Measurements from ENCODE around the gene BBS1.

Gene BBS1

DNA sequence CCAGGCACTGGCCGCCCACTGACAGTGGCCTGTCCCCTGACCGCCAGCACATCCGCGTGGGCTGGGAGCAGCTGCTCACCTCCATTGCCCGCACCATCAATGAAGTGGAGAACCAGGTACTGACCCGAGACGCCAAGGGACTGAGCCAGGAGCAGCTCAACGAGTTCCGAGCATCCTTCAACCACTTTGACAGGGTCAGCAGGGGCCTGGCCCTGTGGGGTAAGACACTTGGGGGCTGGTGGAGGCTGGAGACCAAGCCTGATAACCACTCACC, 51.5 kb downstream of the BBS1 start:
- no peak for DNase-seq (ENCODE audit: low read depth, low spot score)
- Histone ChIP-seq H3K4me3 (ENCODE audit: insufficient read length, low read depth) (no peak overlapping the region), H3K27me3 (ENCODE audit: insufficient read depth, insufficient read length) (no peaks in the 10 kb centered on the region), H3K9me3 (ENCODE audit: insufficient read depth, low read length) (no peaks in the 10 kb centered on the region), H3K9ac (ENCODE audit: insufficient read length, low read depth) (no peak overlapping the region), H3K4me1 (ENCODE audit: insufficient read depth, insufficient read length) (peaks cover 4% of the 10 kb centered on the region), H3K36me3 (ENCODE audit: insufficient read depth, insufficient read length, low read length) (no peaks in the 10 kb centered on the region)
- TF ChIP-seq YY1 (IDR thresholded peaks at IDR 0.05; ENCODE audit: insufficient read depth, insufficient read length): no peak
- no peak for TF ChIP-seq ZNF274 (IDR thresholded peaks at IDR 0.05; ENCODE audit: low read depth, low read length)
- TF ChIP-seq SUZ12 (IDR thresholded peaks at IDR 0.05; ENCODE audit: extremely low read depth, insufficient read depth, insufficient read length): no peak

DNA sequence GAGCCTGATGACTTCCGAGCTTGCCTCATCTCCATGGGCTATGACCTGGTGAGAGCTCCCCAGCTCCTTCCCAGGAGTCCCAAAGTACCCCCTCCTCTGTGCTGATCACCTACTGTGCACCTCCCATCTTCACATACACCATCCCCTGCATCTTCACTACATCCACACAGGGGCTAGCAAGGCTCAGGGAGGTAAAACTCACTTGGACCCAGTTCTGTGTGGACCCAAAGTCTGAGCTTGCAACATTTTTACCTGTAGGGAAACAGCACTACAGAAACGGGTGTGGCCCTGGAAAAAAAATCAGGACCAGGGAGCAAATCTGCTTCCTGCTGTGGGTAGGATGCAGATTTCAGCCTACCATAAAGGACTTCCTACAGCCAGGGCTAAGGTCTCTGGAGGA, 51.8 kb downstream of the BBS1 start:
- DNase-seq (ENCODE audit: low read depth, low spot score): no peak
- Histone ChIP-seq H3K9ac (ENCODE audit: insufficient read length, low read depth) (no peak overlapping the region), H3K4me3 (ENCODE audit: insufficient read length, low read depth) (no peak overlapping the region), H3K4me1 (ENCODE audit: insufficient read depth, insufficient read length) (peaks cover 4% of the 10 kb centered on the region), H3K9me3 (ENCODE audit: insufficient read depth, low read length) (no peaks in the 10 kb centered on the region), H3K27me3 (ENCODE audit: insufficient read depth, insufficient read length) (no peaks in the 10 kb centered on the region), H3K36me3 (ENCODE audit: insufficient read depth, insufficient read length, low read length) (no peaks in the 10 kb centered on the region)
- TF ChIP-seq SUZ12 (IDR thresholded peaks at IDR 0.05; ENCODE audit: extremely low read depth, insufficient read depth, insufficient read length) (no peak), ZNF274 (IDR thresholded peaks at IDR 0.05; ENCODE audit: low read depth, low read length) (no peak), YY1 (IDR thresholded peaks at IDR 0.05; ENCODE audit: insufficient read depth, insufficient read length) (no peak)

DNA sequence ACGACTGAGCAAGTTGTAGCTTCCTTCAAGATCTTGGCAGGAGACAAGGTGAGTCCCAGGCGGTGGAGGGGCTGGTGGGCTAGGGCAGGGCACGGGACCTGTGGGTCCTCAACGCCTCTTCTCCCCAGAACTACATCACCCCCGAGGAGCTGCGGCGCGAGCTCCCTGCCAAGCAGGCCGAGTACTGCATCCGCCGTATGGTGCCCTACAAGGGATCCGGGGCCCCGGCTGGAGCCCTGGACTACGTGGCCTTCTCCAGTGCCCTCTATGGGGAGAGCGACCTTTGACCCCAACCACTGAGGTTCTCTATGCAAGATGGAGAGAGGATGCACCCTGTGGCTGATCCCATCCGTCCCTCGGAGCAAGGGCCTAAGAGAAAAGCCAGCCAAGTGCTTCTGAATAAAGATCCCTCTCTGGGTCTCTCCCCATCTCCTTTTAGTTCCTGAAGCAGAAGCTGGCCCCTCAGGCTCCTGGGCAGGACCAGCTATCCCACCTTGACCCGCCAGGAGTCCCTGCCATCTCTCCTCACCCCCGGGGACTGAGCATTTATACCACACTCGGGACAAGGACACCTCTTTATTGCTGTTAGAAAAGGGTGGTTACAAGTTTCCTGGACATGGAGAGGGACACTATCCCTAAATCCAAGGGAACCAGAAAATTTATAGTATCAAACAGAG, 52.6 kb downstream of the BBS1 start:
- DNase-seq (ENCODE audit: low read depth, low spot score): no peak
- Histone ChIP-seq H3K9me3 (ENCODE audit: insufficient read depth, low read length) (no peaks in the 10 kb centered on the region), H3K9ac (ENCODE audit: insufficient read length, low read depth) (no peak overlapping the region), H3K4me1 (ENCODE audit: insufficient read depth, insufficient read length) (no peaks in the 10 kb centered on the region), H3K27me3 (ENCODE audit: insufficient read depth, insufficient read length) (no peaks in the 10 kb centered on the region), H3K4me3 (ENCODE audit: insufficient read length, low read depth) (no peak overlapping the region), H3K36me3 (ENCODE audit: insufficient read depth, insufficient read length, low read length) (no peaks in the 10 kb centered on the region)
- TF ChIP-seq SUZ12 (IDR thresholded peaks at IDR 0.05; ENCODE audit: extremely low read depth, insufficient read depth, insufficient read length): no peak
- TF ChIP-seq YY1 (IDR thresholded peaks at IDR 0.05; ENCODE audit: insufficient read depth, insufficient read length): no peak
- TF ChIP-seq ZNF274 (IDR thresholded peaks at IDR 0.05; ENCODE audit: low read depth, low read length): no peak

DNA sequence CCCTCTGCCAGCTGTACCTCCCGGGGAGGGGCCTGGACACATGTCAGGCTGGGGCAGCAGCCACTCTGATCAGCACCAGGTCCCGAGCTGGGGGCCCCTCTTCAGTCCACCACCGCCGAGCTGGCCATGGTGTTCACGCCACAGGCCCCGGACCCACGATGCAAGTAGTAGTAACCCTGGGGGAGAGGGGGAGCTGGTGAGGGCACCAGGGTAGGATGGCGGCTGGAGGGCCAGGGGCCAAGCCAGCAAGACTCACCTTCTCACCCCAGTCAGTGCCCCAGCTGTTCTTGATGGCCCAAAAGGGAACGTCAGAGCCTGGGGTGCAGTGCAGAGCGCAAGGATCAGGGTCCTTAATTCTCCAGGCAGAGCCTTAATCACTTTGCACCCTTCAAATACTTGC, 53.4 kb downstream of the BBS1 start:
- no peak for DNase-seq (ENCODE audit: low read depth, low spot score)
- no peaks in the 10 kb centered on the region for H3K27me3 ChIP-seq (ENCODE audit: insufficient read depth, insufficient read length)
- TF ChIP-seq YY1 (IDR thresholded peaks at IDR 0.05; ENCODE audit: insufficient read depth, insufficient read length) (no peak), SUZ12 (IDR thresholded peaks at IDR 0.05; ENCODE audit: extremely low read depth, insufficient read depth, insufficient read length) (no peak), ZNF274 (IDR thresholded peaks at IDR 0.05; ENCODE audit: low read depth, low read length) (no peak)
- H3K9me3 ChIP-seq (ENCODE audit: insufficient read depth, low read length): no peaks in the 10 kb centered on the region
- no peak overlapping the region for H3K9ac ChIP-seq (ENCODE audit: insufficient read length, low read depth)
- no peaks in the 10 kb centered on the region for H3K4me1 ChIP-seq (ENCODE audit: insufficient read depth, insufficient read length)
- no peaks in the 10 kb centered on the region for H3K36me3 ChIP-seq (ENCODE audit: insufficient read depth, insufficient read length, low read length)
- H3K4me3 ChIP-seq (ENCODE audit: insufficient read length, low read depth): no peak overlapping the region

DNA sequence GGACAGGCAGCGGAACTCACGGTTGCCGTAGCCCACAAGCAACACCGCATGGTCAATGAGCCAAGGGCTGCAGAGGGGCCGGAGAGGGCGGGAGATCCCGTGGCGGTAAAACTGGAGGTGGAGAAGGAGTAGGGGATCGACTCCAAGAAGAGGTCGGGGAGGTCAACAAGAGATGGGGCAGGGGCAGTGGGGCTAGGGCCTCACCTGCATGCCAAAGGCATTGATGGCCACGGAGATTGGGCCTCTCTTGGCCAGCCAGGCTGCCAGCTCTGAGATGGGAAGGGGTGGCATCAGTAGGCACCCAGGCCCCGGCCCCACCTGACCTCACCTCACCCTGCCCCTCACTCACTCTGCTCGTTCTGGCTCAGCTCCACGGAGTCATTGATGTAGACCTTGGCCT, 54.1 kb downstream of the BBS1 start:
- Histone ChIP-seq H3K9ac (ENCODE audit: insufficient read length, low read depth) (no peak overlapping the region), H3K4me1 (ENCODE audit: insufficient read depth, insufficient read length) (no peaks in the 10 kb centered on the region), H3K27me3 (ENCODE audit: insufficient read depth, insufficient read length) (no peaks in the 10 kb centered on the region), H3K9me3 (ENCODE audit: insufficient read depth, low read length) (no peaks in the 10 kb centered on the region), H3K4me3 (ENCODE audit: insufficient read length, low read depth) (no peak overlapping the region), H3K36me3 (ENCODE audit: insufficient read depth, insufficient read length, low read length) (no peaks in the 10 kb centered on the region)
- TF ChIP-seq SUZ12 (IDR thresholded peaks at IDR 0.05; ENCODE audit: extremely low read depth, insufficient read depth, insufficient read length) (no peak), ZNF274 (IDR thresholded peaks at IDR 0.05; ENCODE audit: low read depth, low read length) (no peak), YY1 (IDR thresholded peaks at IDR 0.05; ENCODE audit: insufficient read depth, insufficient read length) (no peak)
- DNase-seq (ENCODE audit: low read depth, low spot score): no peak

DNA sequence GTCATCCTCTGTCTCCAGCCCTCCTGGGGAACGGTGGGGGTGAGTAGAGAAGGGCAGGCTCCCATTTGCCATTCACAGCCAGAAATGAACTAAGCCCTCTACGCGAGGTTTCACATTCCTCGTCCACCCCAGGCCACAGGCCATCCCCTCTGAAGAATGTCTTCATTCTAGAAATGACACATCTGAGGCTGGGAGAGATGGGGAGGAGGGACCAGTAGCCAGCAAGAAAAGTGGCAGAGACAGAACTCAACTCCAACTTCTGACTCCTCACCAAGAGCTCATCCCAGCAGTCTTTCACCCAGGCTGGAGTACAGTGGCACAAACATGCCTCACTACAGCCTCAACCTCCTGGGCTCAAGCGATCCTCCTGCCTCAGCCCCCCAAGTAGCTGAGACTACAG, 54.5 kb downstream of the BBS1 start:
- H3K9ac ChIP-seq (ENCODE audit: insufficient read length, low read depth): no peak overlapping the region
- no peaks in the 10 kb centered on the region for H3K4me1 ChIP-seq (ENCODE audit: insufficient read depth, insufficient read length)
- DNase-seq (ENCODE audit: low read depth, low spot score): no peak
- H3K9me3 ChIP-seq (ENCODE audit: insufficient read depth, low read length): no peaks in the 10 kb centered on the region
- H3K27me3 ChIP-seq (ENCODE audit: insufficient read depth, insufficient read length): no peaks in the 10 kb centered on the region
- no peaks in the 10 kb centered on the region for H3K36me3 ChIP-seq (ENCODE audit: insufficient read depth, insufficient read length, low read length)
- TF ChIP-seq SUZ12 (IDR thresholded peaks at IDR 0.05; ENCODE audit: extremely low read depth, insufficient read depth, insufficient read length) (no peak), YY1 (IDR thresholded peaks at IDR 0.05; ENCODE audit: insufficient read depth, insufficient read length) (no peak), ZNF274 (IDR thresholded peaks at IDR 0.05; ENCODE audit: low read depth, low read length) (no peak)
- H3K4me3 ChIP-seq (ENCODE audit: insufficient read length, low read depth): no peak overlapping the region

DNA sequence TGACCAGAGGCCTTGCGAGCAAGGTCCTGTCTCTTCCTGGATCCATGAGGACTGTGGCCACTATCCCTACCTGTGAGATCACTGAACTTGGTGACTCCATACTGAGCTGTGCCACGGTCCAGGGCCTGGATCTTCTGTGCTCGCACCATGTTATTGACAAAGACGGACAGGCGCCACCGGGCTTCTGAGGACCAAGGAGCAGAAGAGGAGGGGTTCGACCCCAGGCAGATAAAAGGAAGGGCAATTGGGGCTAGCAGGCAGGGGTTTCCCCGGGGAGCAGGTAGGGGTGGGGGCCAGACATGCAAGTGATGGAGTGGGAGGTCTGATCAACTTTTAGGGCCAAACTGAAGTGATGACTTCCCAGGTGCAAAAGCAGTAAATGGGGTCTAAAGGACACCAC, 55.8 kb downstream of the BBS1 start:
- Histone ChIP-seq H3K36me3 (ENCODE audit: insufficient read depth, insufficient read length, low read length) (no peaks in the 10 kb centered on the region), H3K4me1 (ENCODE audit: insufficient read depth, insufficient read length) (no peaks in the 10 kb centered on the region), H3K9me3 (ENCODE audit: insufficient read depth, low read length) (no peaks in the 10 kb centered on the region), H3K9ac (ENCODE audit: insufficient read length, low read depth) (no peak overlapping the region), H3K4me3 (ENCODE audit: insufficient read length, low read depth) (no peak overlapping the region), H3K27me3 (ENCODE audit: insufficient read depth, insufficient read length) (no peaks in the 10 kb centered on the region)
- no peak for TF ChIP-seq SUZ12 (IDR thresholded peaks at IDR 0.05; ENCODE audit: extremely low read depth, insufficient read depth, insufficient read length)
- TF ChIP-seq ZNF274 (IDR thresholded peaks at IDR 0.05; ENCODE audit: low read depth, low read length): no peak
- no peak for TF ChIP-seq YY1 (IDR thresholded peaks at IDR 0.05; ENCODE audit: insufficient read depth, insufficient read length)
- DNase-seq (ENCODE audit: low read depth, low spot score): no peak

All from NT2/D1 (cell line).